Measurements from ENCODE around the gene TRIM69.
"Not testable (repeated sequence)": the region's sequence is repeated elsewhere in the genome, so short reads cannot be mapped to it uniquely, and the experiment has no call there.

The TRIM69 gene

GRCh38 chr15:44715797-44716334, 20.5 kb upstream of the TRIM69 start:
- FAIRE-seq = no peak
- no peak for DNase-seq (ENCODE audit: insufficient read length, low spot score)

DNA sequence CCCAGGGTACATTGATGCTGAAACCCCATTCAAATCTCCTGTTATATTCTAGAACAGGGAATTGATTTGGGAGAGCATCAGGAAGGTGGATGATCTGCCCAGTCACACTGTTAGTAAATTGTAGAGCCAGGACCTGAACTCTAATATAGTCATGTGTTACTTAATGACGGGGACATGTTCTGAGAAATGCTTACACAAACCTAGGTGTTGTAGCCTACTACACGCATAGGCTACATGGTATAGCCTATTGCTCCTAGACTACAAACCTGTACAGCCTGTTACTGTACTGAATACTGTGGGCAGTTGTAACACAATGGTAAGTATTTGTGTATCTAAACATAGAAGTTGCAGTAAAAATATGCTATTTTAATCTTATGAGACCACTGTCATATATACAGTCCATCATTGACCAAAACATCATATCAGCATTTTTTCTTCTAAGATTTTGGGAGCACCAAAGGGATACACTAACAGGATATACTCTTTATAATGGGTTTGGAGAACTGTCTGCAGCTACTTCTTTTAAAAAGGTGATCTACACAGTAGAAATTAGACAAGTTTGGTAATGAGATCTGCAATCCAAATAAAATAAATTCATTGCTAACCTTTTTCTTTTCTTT, 19.2 kb upstream of the TRIM69 start:
- no peak for FAIRE-seq

GRCh38 chr15:44718180-44718926, 18.0 kb upstream of the TRIM69 start:
- DNase-seq (ENCODE audit: insufficient read length, low spot score) = no peak
- no peak for FAIRE-seq

More for the DNA sequence above, 19.2 kb upstream of the TRIM69 start:
- DNase-seq (ENCODE audit: insufficient read length, low spot score) = no peak

DNA sequence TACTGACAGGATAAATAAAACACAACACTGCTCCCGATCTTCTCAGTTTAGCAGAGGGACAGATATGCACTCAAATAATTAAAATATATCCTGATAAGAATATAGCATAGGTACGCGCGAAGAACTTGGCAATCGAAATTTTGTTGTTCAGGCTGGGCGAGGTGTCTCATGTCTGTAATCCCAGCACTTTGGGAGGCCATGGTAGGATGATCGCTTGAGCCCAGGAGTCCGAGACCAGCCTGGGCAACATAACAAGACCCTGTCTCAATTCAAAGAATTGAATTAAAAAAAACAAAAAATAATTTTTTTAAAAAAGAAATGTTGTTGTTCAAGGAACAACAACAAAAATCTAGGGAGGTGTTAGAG, 17.4 kb upstream of the TRIM69 start:
- no peak for FAIRE-seq
- no peak for DNase-seq (ENCODE audit: insufficient read length, low spot score)

GRCh38 chr15:44719293-44719999, 16.9 kb upstream of the TRIM69 start:
- DNase-seq (ENCODE audit: insufficient read length, low spot score) = no peak
- FAIRE-seq = peak; percentile 95

GRCh38 chr15:44720000-44720435, 16.3 kb upstream of the TRIM69 start:
- not testable (repeated sequence) for DNase-seq (ENCODE audit: insufficient read length, low spot score); FAIRE-seq

DNA sequence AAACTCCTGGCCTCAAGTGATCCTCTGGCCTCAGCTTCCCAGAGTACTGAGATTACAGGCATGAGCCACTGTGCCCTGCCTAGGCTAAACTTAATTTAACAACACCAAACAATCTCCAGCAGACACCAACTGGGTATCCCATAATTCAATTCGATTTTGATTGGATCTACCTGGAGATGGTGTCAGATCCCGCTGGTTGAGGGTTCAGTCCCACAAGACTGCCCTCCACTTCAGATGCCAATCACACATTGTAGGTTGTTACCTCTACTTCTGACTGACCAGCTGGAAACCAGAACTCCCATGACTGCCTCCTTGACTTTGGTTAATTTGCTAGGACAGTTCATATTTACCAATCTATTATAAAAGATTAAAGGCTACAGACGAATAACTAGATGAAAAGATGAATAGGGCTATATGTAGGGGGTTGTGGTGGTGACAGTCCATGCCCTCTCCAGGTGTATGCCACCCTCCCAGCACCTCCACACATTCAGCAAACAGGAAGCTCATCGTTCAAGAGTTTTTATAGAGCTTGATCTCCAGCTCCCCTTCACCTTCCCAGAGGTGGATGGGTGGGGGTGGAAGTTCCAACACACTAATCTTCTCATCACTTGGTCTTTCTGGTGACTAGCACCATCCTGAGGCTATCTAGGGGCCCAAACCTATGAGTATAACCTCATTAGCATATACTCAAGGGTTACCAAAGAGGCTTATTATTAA, 15.7 kb upstream of the TRIM69 start:
- FAIRE-seq (peak; percentile 37), DNase-seq (ENCODE audit: insufficient read length, low spot score) (no peak)

DNA sequence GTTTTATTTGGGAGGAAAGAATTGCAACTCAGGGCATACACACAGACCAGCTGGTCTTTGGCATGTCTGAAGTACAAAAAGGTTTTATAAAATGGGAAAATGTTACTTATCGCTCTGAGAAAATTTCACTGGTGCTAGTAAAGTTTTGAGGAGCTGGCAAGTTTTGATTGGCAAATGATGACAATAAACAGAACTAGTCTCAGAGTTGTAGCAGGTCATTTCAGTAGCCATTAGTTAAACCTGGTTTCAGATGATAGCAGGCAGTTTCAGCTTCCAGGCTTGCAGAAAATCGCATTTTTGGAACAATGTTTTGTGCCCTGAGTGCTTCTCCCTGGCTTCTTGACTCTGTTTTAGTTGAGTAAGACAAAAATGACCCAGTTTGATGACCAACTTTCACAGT, 14.3 kb upstream of the TRIM69 start:
- DNase-seq (ENCODE audit: insufficient read length, low spot score) = no peak
- peak; percentile 92 for FAIRE-seq

DNA sequence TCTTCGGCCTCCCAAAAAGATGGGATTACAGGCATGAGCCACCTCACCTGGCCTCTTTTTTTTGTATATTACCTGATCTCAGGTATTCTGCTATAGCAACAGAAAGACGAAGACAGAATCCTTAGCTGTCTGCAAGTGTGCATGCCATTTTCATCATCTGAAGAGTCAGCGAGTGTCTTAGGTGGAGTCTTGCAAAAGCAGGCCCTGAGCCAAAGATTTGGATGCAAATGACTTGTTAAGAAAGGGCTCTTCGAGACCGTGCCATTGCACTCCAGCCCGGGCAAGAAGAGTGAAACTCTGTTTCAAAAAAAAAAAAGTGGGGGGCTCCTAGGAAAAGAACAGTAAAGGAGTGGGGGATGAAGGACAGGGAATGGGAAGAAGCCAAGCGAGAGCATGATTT, 10.2 kb upstream of the TRIM69 start:
- FAIRE-seq (peak; percentile 58), DNase-seq (ENCODE audit: insufficient read length, low spot score) (no peak)

DNA sequence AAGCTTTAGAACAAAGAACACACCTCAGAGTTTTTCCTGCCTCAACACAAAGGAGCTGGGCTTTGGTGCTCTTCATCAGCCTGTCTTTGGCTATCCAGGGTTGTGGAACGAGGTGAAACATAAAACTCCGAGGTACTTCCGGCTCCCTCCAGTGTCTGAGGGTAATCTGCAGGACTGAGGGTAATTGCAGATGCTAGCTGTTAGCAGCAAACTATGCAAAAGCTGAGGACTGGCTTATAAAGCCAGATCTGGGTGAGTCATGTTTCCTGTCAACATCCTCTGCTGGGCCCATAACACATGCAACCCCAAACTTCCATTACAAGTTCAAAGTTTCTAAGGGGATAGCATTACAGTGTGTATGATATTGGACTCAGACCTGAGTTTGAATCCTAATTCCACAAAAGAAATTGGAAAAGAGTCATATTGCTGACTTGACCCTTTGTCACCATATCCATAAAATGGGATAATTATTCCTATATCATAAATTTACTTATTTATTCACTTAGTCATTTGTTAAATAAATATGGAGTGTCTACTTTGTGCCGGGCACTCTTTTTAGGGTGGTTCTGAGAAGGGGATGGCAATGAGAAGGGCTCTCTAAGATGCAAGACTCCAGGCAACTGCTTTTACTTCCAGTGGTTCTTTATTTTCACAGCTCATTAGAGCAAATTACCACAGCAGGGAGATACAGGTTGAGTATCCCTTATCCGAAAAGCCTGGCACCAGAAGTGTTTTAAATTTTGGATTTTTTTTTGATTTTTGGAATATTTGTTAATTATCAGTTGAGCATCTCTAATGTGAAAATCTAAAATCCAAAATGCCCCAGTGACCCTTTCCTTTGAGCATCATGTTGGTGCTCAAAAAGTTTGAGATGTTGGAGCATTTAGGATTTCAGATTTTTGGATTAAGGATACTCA, 9.5 kb upstream of the TRIM69 start:
- FAIRE-seq (peak; percentile 97), DNase-seq (ENCODE audit: insufficient read length, low spot score) (no peak)

DNA sequence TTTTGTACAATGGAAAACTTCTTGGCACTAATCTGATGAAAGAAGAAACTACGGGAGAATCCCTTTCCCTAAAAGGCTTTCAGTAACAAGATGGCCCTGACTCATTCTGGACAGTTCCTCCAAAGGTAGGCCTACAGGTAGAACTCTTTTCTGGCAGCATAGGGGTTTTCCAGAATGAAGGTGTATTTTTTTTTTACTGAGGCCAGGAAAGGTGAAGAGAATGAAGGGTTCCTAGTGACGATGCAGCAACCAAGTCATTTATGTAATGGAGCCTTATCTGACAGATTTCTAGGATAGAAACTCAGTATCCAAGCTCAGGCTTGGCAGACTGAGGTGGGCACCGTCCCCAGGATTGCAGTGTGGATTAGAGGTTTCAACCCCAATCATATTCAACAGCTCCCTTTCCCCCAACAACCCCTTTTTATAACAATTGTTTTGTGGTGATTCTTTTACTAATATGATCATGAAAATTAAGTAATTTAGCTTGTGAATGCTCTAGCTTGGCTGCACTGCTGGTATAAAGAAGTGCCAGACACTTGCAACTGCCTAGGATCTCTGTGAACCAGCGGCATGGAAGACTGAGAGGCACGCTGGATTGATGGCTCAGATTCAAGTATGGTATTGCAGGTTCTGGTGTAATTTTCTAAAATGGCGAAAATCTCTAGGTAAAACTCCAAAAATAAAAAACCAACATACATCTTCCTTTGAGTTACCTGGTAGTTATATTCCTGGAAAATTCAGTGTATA, 8.7 kb upstream of the TRIM69 start:
- DNase-seq (ENCODE audit: insufficient read length, low spot score) (no peak), FAIRE-seq (peak; percentile 79)

- DNase-seq (ENCODE audit: insufficient read length, low spot score); FAIRE-seq: not testable (repeated sequence)
Measured at GRCh38 chr15:44728232-44728575, 8.1 kb upstream of the TRIM69 start.

- peak; percentile 98 for FAIRE-seq
- peak; percentile 45 for DNase-seq (ENCODE audit: insufficient read length, low spot score)
Measured at GRCh38 chr15:44728576-44729407, 7.5 kb upstream of the TRIM69 start.

- no peak for DNase-seq (ENCODE audit: insufficient read length, low spot score)
- FAIRE-seq = no peak
Measured at GRCh38 chr15:44729408-44730127, 6.8 kb upstream of the TRIM69 start.

- FAIRE-seq (peak; percentile 69), DNase-seq (ENCODE audit: insufficient read length, low spot score) (no peak)
Measured at GRCh38 chr15:44734839-44735481, 1.4 kb upstream of the TRIM69 start.

GRCh38 chr15:44735482-44736180, 697 bp upstream of the TRIM69 start:
- no peak for DNase-seq (ENCODE audit: insufficient read length, low spot score)
- FAIRE-seq = no peak
